GM12865 (cell line): Measurements from ENCODE around the gene OTOG.

Experiments used
- DNase-seq: peaks from one replicate; pipeline ENCODE4 v3.0.0; 2010; ENCODE audit warnings: low read depth
- H3K4me3 ChIP-seq: 2 replicates; pipeline ENCODE4 v1.5.1; 2011; ENCODE audit warnings: mild to moderate bottlenecking, low read depth, low read length, control low read depth
- TF ChIP-seq, protein P1 (sequence below): IDR thresholded peaks from 2 replicates; pipeline ENCODE4 v1.5.1; 2011; ENCODE audit warnings: low read length, control low read depth, low read depth, inconsistent platforms; ENCODE audit not compliant: insufficient read depth; ENCODE audit errors: missing control alignments

OTOG gene

GRCh38 chr11:17648528-17648927 is 101.5 kb downstream of the OTOG start:
- H3K4me3 ChIP-seq = no peak overlapping the region
- TF ChIP-seq, protein P1, sequence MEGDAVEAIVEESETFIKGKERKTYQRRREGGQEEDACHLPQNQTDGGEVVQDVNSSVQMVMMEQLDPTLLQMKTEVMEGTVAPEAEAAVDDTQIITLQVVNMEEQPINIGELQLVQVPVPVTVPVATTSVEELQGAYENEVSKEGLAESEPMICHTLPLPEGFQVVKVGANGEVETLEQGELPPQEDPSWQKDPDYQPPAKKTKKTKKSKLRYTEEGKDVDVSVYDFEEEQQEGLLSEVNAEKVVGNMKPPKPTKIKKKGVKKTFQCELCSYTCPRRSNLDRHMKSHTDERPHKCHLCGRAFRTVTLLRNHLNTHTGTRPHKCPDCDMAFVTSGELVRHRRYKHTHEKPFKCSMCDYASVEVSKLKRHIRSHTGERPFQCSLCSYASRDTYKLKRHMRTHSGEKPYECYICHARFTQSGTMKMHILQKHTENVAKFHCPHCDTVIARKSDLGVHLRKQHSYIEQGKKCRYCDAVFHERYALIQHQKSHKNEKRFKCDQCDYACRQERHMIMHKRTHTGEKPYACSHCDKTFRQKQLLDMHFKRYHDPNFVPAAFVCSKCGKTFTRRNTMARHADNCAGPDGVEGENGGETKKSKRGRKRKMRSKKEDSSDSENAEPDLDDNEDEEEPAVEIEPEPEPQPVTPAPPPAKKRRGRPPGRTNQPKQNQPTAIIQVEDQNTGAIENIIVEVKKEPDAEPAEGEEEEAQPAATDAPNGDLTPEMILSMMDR = no peak
- DNase-seq = no peak

DNA sequence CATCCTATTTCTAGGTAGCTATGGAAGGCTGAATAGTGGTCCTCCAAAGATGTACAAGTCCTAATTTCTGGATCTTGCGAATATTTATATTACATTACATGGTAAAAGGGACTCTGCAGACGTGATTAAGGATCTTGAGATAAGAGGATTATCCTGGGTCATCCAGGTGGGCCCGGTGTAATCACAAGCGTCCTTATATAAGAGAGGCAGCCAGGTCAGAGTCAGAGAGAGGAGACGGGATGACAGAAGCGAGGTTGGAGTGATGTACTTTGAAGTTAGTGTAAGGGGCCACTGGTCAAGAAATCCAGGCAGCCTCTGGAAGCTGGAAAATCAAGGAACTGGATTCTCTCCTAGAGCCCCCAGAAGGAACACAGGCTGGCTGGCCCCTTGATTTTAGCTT is 102.2 kb downstream of the OTOG start:
- DNase-seq = no peak
- TF ChIP-seq, protein P1 = no peak
- H3K4me3 ChIP-seq = no peak overlapping the region

DNA sequence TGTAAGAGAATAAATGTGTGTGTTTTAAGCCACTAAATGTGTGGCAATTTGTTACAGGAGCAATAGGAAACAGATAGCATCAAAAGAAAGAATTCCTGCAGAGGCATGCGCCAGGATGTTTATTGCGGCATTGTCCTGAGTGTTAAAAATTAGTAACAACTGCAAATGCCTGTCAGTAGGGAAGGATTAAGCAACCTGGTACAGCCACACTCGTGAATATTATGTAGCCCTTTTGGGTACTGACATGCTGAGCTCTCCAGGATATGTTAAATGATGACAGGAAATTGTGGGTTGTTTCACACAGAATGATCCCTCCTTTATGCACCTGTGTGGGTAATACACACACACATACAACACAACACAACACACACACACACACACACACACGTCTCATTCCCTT is 102.6 kb downstream of the OTOG start:
- TF ChIP-seq, protein P1 = no peak
- H3K4me3 ChIP-seq = no peak overlapping the region
- DNase-seq = no peak

DNA sequence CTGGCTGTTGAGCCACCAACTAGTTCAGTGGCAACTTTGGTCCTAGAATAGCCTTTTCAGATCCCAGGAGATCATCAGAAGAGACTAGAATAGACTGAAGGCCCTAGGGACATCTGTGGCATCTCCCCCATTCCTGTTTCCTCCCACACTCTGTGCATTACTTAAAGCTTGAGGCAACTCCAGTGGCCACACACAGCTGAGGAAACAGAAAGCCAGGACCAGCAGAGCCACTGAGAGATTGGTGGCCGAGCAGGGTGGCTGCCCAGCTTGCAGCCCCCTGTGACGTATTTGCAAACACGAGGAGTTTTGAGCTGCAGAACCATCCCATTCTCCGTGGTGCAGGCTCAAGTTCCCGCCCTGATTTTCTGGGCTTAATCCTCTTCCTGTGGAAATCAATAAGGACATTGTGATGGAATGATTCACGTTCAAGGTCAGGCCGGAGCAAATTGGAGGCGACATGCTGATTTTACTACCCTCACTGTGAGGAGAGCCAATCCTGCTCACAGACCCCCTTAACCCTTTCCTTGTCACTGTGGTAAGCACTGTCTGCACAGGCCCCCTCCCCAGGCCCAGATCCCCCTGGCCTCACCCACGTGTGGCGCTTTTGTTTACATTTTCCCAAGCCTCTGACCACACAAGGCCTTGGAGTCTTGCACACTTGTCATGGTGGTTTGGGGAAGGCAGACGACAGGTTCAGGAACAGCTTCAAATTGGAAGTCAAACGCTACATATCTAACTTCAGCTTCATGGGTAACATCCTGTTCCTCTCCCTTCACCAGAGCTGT is 103.3 kb downstream of the OTOG start:
- no peak for DNase-seq
- TF ChIP-seq, protein P1 = no peak
- no peak overlapping the region for H3K4me3 ChIP-seq

DNA sequence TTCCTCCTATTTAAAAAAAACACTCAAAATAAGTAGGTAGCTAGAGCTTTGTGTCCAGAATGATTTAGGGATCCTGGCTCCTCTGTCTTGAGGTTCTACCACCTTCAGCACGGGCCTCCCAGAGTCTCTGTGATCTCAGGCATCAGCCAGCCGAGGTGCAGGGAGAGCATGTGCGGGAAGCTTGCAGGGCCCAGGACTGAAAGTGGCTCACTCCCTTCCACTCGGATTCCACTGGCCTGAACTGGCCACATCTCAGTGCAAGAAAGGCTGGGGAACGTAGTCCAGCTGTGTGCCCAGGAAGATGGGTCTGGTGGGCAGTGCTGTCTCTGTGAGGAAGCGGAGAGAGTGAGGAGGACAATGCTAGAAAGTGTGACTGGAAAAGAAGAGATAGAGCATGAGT is 104.0 kb downstream of the OTOG start:
- DNase-seq = no peak
- H3K4me3 ChIP-seq = no peak overlapping the region
- TF ChIP-seq, protein P1 = no peak

- DNase-seq = no peak
- no peak overlapping the region for H3K4me3 ChIP-seq
- TF ChIP-seq, protein P1 = no peak
These were observed 104.6 kb downstream of the OTOG start for GRCh38 chr11:17651681-17652080.

- TF ChIP-seq, protein P1 = no peak
- H3K4me3 ChIP-seq = no peak overlapping the region
- DNase-seq = no peak
These were observed 105.5 kb downstream of the OTOG start for GRCh38 chr11:17652556-17652955.
